CD14-positive monocyte (primary cell): ENCODE measurements around the gene FAM227B. TPM values are rescaled to one million over a fixed set of nuclear protein-coding genes. Genes with fewer than 3 reads are reported as not detected.

Experiments
- DNase-seq, 3 donors: peaks; one replicate each; pipeline ENCODE4 v3.0.0-alpha.2; 2011 to 2022
- H2AFZ ChIP-seq: 2 replicates; pipeline ENCODE4 v1.6.0; 2012; ENCODE audit warnings: mild to moderate bottlenecking, low read depth, low read length, inconsistent platforms; ENCODE audit not compliant: insufficient read depth, poor library complexity, severe bottlenecking
- H3K27ac ChIP-seq, 2 donors: 1 replicate in 1 of 2; 2 replicates in 1 of 2; pipeline ENCODE4 v1.5.1; 2012 to 2013; ENCODE audit warnings: low read length in 2 of 2, control low read depth in 1 of 2, inconsistent platforms in 1 of 2, low read depth in 1 of 2, mild to moderate bottlenecking in 1 of 2
- H3K27me3 ChIP-seq, 2 donors: one replicate each; pipeline versions ENCODE4 v1.6.0 to v1.6.1; 2011 to 2013; ENCODE audit warnings: low read length in 2 of 2; ENCODE audit not compliant: control insufficient read depth in 2 of 2, insufficient read depth in 2 of 2
- H3K36me3 ChIP-seq, 2 donors: replicated peaks in 1 of 2; 1 replicate in 1 of 2; 2 replicates in 1 of 2; pipeline versions ENCODE4 v1.5.1 to v1.6.1; 2012 to 2013; ENCODE audit warnings: low read length in 2 of 2, control low read depth in 1 of 2, inconsistent platforms in 1 of 2, mild to moderate bottlenecking in 1 of 2; ENCODE audit not compliant: insufficient read depth in 2 of 2, control insufficient read depth in 1 of 2
- H3K4me1 ChIP-seq, 2 donors: 1 replicate in 1 of 2; 2 replicates in 1 of 2; pipeline versions ENCODE4 v1.5.1 to v1.6.1; 2012 to 2013; ENCODE audit warnings: low read length in 2 of 2, control low read depth in 1 of 2, inconsistent platforms in 1 of 2, mild to moderate bottlenecking in 1 of 2, moderate library complexity in 1 of 2; ENCODE audit not compliant: insufficient read depth in 2 of 2, control insufficient read depth in 1 of 2
- H3K4me2 ChIP-seq: replicated peaks from 2 replicates; pipeline ENCODE3; 2012; ENCODE audit warnings: low read length, moderate library complexity, mild to moderate bottlenecking; ENCODE audit not compliant: poor library complexity, severe bottlenecking; ENCODE audit errors: extremely low read depth
- H3K4me3 ChIP-seq, 3 experiments: fragments of 200-600 bp in 1 of 3; sonication (generic) in 1 of 3; replicated peaks in 1 of 3; 1 replicate in 2 of 3; 2 replicates in 1 of 3; pipeline ENCODE4 v1.5.1; 2011 to 2013; ENCODE audit warnings: low read length in 3 of 3, mild to moderate bottlenecking in 3 of 3, control low read depth in 2 of 3, low read depth in 2 of 3, inconsistent platforms in 1 of 3, moderate library complexity in 1 of 3
- H3K79me2 ChIP-seq: 2 replicates; pipeline ENCODE4 v1.6.0; 2012; ENCODE audit warnings: mild to moderate bottlenecking, control low read depth, inconsistent platforms, low read length, moderate library complexity; ENCODE audit not compliant: insufficient read depth
- H3K9ac ChIP-seq: 2 replicates; pipeline ENCODE4 v1.6.0; 2017; ENCODE audit warnings: low read length, mild to moderate bottlenecking; ENCODE audit not compliant: insufficient read depth, poor library complexity, severe bottlenecking
- H3K9me3 ChIP-seq, 2 donors: replicated peaks in 1 of 2; 1 replicate in 1 of 2; 2 replicates in 1 of 2; pipeline versions ENCODE4 v1.5.1 to v1.6.1; 2012 to 2013; ENCODE audit warnings: low read length in 2 of 2, control low read depth in 1 of 2; ENCODE audit not compliant: control insufficient read depth in 1 of 2, insufficient read depth in 1 of 2
- H4K20me1 ChIP-seq: 2 replicates; pipeline ENCODE4 v1.6.0; 2012; ENCODE audit warnings: mild to moderate bottlenecking, low read length, control low read depth, moderate library complexity; ENCODE audit not compliant: insufficient read depth
- H3K27ac Mint-ChIP-seq, 7 donors: one replicate each; pipeline ENCODE4 v1.8.0; 2020; ENCODE audit warnings: mild to moderate bottlenecking in 7 of 7, mixed read lengths in 7 of 7, moderate library complexity in 6 of 7, inconsistent platforms in 2 of 7
- H3K27me3 Mint-ChIP-seq, 3 donors: one replicate each; pipeline ENCODE4 v1.8.0; 2021 to 2022; ENCODE audit warnings: low read depth in 3 of 3, mild to moderate bottlenecking in 3 of 3, mixed read lengths in 3 of 3, moderate library complexity in 3 of 3, inconsistent platforms in 1 of 3
- H3K36me3 Mint-ChIP-seq, 2 donors: one replicate each; pipeline ENCODE4 v1.8.0; 2020; ENCODE audit warnings: mixed read lengths in 2 of 2, inconsistent platforms in 1 of 2, mild to moderate bottlenecking in 1 of 2
- H3K4me1 Mint-ChIP-seq: one replicate; pipeline ENCODE4 v1.8.0; 2020; ENCODE audit warnings: mild to moderate bottlenecking, mixed read lengths
- H3K4me3 Mint-ChIP-seq, 2 donors: one replicate each; pipeline ENCODE4 v1.8.0; 2020; ENCODE audit warnings: mild to moderate bottlenecking in 2 of 2, mixed read lengths in 2 of 2, moderate library complexity in 1 of 2
- H3K9me3 Mint-ChIP-seq, 7 donors: one replicate each; pipeline ENCODE4 v1.8.0; 2020 to 2022; ENCODE audit warnings: mixed read lengths in 7 of 7, mild to moderate bottlenecking in 6 of 7, moderate library complexity in 6 of 7, inconsistent platforms in 2 of 7
- CTCF ChIP-seq: fragments of 200-600 bp; IDR thresholded peaks from one replicate; pipeline ENCODE4 v1.8.0; 2022; ENCODE audit warnings: antibody characterized with exemption, mild to moderate bottlenecking
- WGBS: methylation state at CpG from one replicate; pipeline ENCODE4 v1.1.5; 2013; ENCODE audit warnings: missing lambda C conversion rate; ENCODE audit not compliant: insufficient coverage; 5-methylcytosine and 5-hydroxymethylcytosine counted together
- intact Hi-C, 2 donors: fragments of 100-400 bp; cut with micrococcal nuclease; formaldehyde crosslinking; loops; one replicate each; pipeline versions ENCODE4 v1.15.0 to v1.15.1; 2023
- polyA plus RNA-seq, 3 donors: library from polyadenylated mRNA; depleted of rRNA in 1 of 3; unstranded in 2 of 3; stranded (reverse) in 1 of 3; fragments of 300-500 nt in 2 of 3; fragments of >200 nt in 1 of 3; fragmentation: Illumina TruSeq in 2 of 3; gene quantifications; 1 replicate in 2 of 3; 2 replicates in 1 of 3; pipeline ENCODE4 v1.2.3, GENCODE V29; 2012 to 2021

FAM227B gene
- polyA plus RNA-seq, 3 donors, result 0.28 to 0.72 (median 0.49) TPM

GRCh38 chr15:49288391-49288790, 332.2 kb downstream of the FAM227B start:
- Histone ChIP-seq H3K4me2 (no peak overlapping the region), H3K9me3 (no peaks in the 10 kb centered on the region), H3K4me1 (no peaks in the 10 kb centered on the region), H3K27ac (no peak overlapping the region), H3K27me3 (no peaks in the 10 kb centered on the region), H3K9ac (no peak overlapping the region), H2AFZ (no peak overlapping the region), H3K36me3 (peaks cover 29 to 88% of the 10 kb centered on the region in 2 donors), H4K20me1 (no peaks in the 10 kb centered on the region), H3K4me3 (no peak overlapping the region), H3K79me2 (no peaks in the 10 kb centered on the region)
- Mint-ChIP-seq H3K27me3 (peaks cover 0 to 1% (median 0%) of the 10 kb centered on the region in 3 donors), H3K27ac (no peak overlapping the region), H3K36me3 (peaks cover 70 to 78% of the 10 kb centered on the region in 2 donors), H3K4me3 (no peak overlapping the region), H3K9me3 (no peaks in the 10 kb centered on the region), H3K4me1 (no peaks in the 10 kb centered on the region)
- intact Hi-C loops, result no loop called here
- TF ChIP-seq CTCF, result no peak
- WGBS, result 100% methylated on average over 2 of the region's 2 CpGs
- no peak for DNase-seq

DNA sequence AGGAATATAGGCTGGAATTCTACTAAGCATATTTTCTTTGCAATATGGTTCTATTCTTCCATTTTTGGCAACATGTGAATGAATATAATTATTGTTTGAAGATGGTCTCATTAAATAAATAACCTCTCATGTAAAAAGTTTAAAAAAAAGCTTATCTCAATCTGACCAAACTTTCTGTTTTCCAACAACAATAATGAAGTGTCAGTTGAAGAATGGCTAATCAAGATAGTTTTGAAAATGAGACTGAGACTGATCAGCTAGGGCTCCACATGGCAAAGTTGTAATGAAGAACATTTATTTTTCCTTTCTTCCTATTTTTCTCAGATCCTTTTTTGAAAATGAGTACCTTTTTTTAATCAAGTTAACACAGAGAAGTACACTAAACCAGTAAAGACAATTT, 333.1 kb downstream of the FAM227B start:
- intact Hi-C loops, result no loop called here
- Histone ChIP-seq H3K4me2 (no peak overlapping the region), H3K4me1 (no peaks in the 10 kb centered on the region), H3K27me3 (no peaks in the 10 kb centered on the region), H3K79me2 (no peaks in the 10 kb centered on the region), H3K9me3 (no peaks in the 10 kb centered on the region), H3K9ac (no peak overlapping the region), H3K36me3 (peaks cover 26 to 88% of the 10 kb centered on the region in 2 donors), H3K4me3 (no peak overlapping the region), H4K20me1 (no peaks in the 10 kb centered on the region), H3K27ac (no peak overlapping the region), H2AFZ (no peak overlapping the region)
- peaks cover 0 to 1% (median 0%) of the 10 kb centered on the region in 3 donors for H3K27me3 Mint-ChIP-seq
- DNase-seq, result no peak
- H3K27ac Mint-ChIP-seq, result no peak overlapping the region
- peaks cover 70 to 78% of the 10 kb centered on the region in 2 donors for H3K36me3 Mint-ChIP-seq
- no peaks in the 10 kb centered on the region for H3K4me1 Mint-ChIP-seq
- H3K9me3 Mint-ChIP-seq, result no peaks in the 10 kb centered on the region
- no peak overlapping the region for H3K4me3 Mint-ChIP-seq
- TF ChIP-seq CTCF, result no peak
